Airway epithelial cell (primary cell): Measurements from ENCODE around the gene KIRREL2. TPM values are rescaled to one million over a fixed set of nuclear protein-coding genes. Genes with fewer than 3 reads are reported as not detected.

Source experiments
- total RNA-seq: library from RNA; depleted of rRNA; stranded (reverse); fragments of >200 nt; gene quantifications from 2 replicates; pipeline ENCODE4 v1.2.3, GENCODE V29; 2015

KIRREL2 gene
- 0.14 TPM in 1 of 2 replicates, not detected in the other for total RNA-seq

DNA sequence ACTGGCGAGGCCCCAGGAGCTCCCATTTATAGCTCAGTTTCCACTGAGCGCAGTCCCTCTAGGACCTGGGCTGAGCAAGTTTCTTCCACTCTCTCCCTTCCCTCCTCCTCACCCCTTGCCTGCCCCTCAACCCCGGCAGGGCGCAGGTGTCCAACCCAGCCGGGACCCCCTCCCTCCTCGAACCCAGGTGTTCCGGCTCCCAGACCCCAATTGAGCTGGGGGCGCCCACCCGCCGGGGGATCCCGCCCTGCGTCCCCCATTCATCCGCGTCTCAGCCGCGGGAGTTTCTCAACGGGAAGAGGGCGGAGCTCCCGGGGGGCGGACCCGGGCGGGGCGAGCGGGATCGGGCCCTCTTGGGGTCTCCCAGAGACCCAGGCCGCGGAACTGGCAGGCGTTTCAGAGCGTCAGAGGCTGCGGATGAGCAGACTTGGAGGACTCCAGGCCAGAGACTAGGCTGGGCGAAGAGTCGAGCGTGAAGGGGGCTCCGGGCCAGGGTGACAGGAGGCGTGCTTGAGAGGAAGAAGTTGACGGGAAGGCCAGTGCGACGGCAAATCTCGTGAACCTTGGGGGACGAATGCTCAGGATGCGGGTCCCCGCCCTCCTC lies at the start of gene KIRREL2:
TSS of gene KIRREL2 (plus strand) at position 366 of the 604 bp plus-strand sequence. CDS start at position 575, 209 bp downstream.

DNA sequence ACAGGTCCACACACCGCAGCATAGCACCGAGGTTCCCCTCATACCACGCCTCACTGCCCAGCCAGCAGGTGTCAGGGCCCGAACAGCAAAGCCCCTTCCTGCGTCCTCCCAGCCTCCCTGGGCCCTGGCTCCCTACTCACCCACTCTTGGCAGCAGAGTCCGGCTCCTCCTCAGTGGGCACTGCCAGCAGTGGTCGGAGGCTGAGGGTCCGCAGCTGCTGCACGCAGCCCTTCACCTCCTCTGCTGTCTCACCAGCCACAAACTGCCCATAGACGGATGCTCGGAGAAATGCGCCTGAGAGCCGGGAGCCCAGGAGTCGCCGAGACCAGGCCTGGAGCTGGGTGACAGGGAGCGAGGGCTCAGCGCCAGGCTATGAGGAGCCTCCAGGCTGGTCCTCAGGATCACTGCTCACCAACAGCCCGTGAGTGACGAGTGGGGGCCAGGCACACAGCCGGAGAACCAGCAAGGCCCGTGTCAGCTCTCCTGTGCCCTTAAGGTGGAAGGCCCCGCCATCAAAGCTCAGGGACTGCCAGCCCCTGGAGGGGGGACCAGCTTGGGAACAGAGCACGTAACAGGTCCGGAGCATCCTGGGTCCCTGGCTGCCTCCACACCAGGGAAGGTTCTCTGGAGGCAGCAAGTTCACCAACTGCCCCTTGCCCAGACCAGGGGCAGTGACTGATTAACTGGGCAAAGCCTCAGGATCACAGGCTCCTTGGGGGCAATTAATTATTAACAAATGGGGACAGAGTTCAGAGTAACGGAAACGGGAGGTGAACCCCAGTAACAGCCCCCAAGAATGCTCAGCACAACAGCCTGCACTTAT lies 44.3 kb upstream of the KIRREL2 start, which contains the start of gene PRODH2:
TSS of gene PRODH2 (minus strand) at position 626 of the 823 bp plus-strand sequence. CDS start at position 586, 40 bp downstream.

DNA sequence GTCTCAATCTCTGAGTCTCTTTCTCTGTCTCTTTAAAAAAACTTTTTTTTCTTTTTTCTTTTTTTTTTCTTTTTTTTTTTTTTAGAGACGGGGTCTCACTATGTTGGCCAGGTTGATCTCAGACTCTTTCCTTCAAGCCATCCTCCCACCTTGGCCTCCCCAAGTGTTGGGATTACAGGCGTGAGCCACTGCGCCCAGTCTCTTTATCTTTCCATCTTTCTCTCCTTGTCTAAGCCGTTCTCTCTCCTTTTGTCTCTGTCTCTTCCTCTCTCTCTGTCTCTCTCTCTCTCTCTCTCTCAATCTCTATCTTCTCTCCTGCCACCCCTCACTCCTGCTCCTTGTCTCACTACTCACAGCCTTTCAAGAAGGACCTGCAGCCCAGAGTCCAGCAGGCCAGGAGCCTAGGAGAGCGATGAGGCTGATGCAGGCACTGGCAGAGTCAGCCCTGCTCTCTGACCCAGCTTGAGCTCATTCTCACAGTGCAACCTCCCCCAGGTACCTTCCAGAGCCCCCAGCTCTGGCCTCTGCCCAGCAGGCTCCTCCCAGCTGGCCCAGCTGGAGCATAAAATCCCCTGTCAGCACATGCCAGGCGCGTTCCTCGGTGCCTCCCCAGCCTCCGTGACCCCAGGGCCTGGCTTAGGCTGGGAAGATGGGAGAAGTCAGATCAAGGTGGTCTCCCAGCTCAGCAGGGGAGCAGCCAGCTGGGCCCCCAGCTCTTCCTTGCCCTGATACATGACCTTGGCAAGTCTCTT lies 4.5 kb upstream of the KIRREL2 start, which contains the start of gene NPHS1:
TSS of gene NPHS1 (minus strand) at position 476 of the 752 bp plus-strand sequence. CDS start 667 bp downstream, outside the sequence.

DNA sequence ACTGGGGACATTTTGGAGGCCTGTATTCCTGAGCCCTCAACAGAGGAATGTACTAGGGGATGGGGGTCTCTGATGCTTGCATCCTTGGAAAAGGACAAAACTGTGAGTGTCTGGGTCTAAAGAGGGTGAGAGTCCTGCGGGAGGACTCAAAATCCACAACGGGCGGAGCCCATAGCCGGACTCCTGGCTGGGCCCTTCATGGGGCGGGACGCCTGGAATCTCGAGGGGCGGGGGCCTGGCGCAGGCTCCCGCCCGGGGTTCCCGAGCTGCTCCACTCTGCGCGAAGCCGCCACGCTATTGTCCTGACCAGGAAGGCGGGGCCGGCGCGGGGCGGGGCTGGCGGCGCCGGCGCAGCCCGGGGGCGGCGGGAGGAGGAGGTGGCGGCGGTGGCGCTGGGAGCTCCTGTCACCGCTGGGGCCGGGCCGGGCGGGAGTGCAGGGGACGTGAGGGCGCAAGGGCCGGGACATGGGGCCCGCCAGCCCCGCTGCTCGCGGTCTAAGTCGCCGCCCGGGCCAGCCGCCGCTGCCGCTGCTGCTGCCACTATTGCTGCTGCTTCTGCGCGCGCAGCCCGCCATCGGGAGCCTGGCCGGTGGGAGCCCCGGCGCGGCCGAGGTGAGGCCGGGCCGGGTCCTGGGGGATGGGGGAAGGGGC lies 11.6 kb downstream of the KIRREL2 start, which contains the start of gene APLP1:
TSS of gene APLP1 (plus strand) at position 403 of the 651 bp plus-strand sequence. CDS start at position 466, 63 bp downstream.

DNA sequence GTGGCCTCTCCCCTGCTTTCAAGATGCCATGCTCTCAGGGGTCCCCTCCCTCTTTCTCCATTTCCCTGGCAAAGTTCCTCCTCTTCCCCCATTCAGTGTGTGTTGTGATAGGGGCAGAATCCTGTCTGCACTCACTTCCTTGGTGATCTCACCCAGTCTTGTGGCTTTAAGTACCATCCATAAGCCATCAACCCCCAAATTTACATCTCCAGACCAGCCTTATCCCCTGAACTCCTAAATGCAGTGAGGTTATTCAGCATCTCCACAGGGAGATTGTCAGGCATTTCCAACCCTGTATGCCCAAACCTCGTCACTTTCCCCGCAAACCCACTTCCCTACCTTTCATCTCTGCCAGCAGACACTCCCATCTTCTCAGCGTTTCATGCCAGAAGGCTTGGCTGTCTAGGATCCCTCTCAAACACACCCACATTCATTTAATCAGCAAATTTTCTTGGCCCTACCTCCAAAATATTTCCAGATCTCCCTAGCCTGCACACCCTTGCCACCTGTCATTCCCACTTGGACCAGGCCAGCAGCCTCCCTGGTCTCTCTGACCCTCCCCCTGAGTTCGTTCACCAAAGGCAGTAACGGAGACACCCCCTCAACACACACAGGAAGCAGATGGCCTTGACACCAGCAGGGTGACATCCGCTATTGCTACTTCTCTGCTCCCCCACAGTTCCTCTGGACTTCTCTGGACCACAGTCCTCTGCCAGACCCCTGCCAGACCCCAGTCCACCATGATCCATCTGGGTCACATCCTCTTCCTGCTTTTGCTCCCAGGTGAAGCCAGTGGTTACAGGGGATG lies 45.3 kb downstream of the KIRREL2 start, which contains the start of gene HCST:
TSS of gene HCST (plus strand) at position 676 of the 808 bp plus-strand sequence. CDS start at position 741, 65 bp downstream.

DNA sequence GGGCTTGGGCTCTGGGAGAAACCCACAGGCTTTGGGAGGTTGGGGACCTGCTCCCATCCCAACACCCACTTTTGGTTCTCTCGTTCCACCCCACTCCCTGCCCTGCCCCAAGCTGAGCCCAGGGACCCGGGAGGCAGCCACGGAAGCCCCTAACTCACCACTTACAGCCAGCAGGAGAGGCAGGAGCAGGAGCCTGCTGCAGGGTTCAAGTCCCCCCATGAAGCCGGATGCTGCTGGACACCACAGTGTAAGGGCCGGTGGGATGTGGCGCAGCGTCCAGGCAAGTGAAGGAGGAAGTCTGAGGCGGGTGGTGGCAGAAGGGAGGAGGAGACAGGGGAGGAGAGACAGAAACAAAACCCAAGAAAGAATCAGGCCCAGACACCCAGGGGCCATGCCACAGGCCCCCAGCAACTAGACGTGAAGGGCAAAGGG lies 51.3 kb downstream of the KIRREL2 start, which contains the start of gene TYROBP:
TSS of gene TYROBP (minus strand) at position 286 of the 432 bp plus-strand sequence. CDS start at position 219, 67 bp downstream.

Other genes starting within 250 kb of the KIRREL2 start
- 10.9 TPM in 2 replicates for gene HAUS5, start 244.2 kb upstream of the KIRREL2 start, total RNA-seq
- gene RBM42, start 227.9 kb upstream of the KIRREL2 start, total RNA-seq, result 103 and 118 TPM in 2 replicates
- gene ETV2, start 215.2 kb upstream of the KIRREL2 start, total RNA-seq, result 0.35 and 0.51 TPM in 2 replicates
- gene COX6B1, start 208.6 kb upstream of the KIRREL2 start, total RNA-seq, result 473 and 703 TPM in 2 replicates
- not detected in 2 replicates for gene UPK1A, start 190.4 kb upstream of the KIRREL2 start, total RNA-seq
- gene ZBTB32, start 152.4 kb upstream of the KIRREL2 start, total RNA-seq, result not detected in 2 replicates
- 16.7 and 19.3 TPM in 2 replicates for gene KMT2B, start 138.9 kb upstream of the KIRREL2 start, total RNA-seq
- gene IGFLR1, start 114.5 kb upstream of the KIRREL2 start, total RNA-seq, result 6.3 and 6.7 TPM in 2 replicates
- 7.9 and 9.1 TPM in 2 replicates for gene U2AF1L4, start 111.5 kb upstream of the KIRREL2 start, total RNA-seq
- 45.9 and 62.3 TPM in 2 replicates for gene PSENEN, start 111.3 kb upstream of the KIRREL2 start, total RNA-seq
- 10.4 and 43.5 TPM in 2 replicates for gene LIN37, start 108.3 kb upstream of the KIRREL2 start, total RNA-seq
- 0.35 TPM in 1 of 2 replicates, not detected in the other for gene HSPB6, start 99.9 kb upstream of the KIRREL2 start, total RNA-seq
- gene PROSER3, start 98.7 kb upstream of the KIRREL2 start, total RNA-seq, result 6.5 and 19.5 TPM in 2 replicates
- 5.6 and 7.5 TPM in 2 replicates for gene ARHGAP33, start 81.3 kb upstream of the KIRREL2 start, total RNA-seq
- not detected in 2 replicates for gene PRODH2, start 44.1 kb upstream of the KIRREL2 start, total RNA-seq
- not detected in 2 replicates for gene NPHS1, start 4.4 kb upstream of the KIRREL2 start, total RNA-seq
- gene APLP1, start 11.7 kb downstream of the KIRREL2 start, total RNA-seq, result 1.9 and 2.8 TPM in 2 replicates
- gene NFKBID, start 43.6 kb downstream of the KIRREL2 start, total RNA-seq, result 4.8 and 21.3 TPM in 2 replicates
- not detected in 2 replicates for gene HCST, start 45.6 kb downstream of the KIRREL2 start, total RNA-seq
- not detected in 2 replicates for gene TYROBP, start 51.4 kb downstream of the KIRREL2 start, total RNA-seq
- 6.5 and 10.8 TPM in 2 replicates for gene LRFN3, start 79.5 kb downstream of the KIRREL2 start, total RNA-seq
- 34.6 and 81.5 TPM in 2 replicates for gene SDHAF1, start 138.3 kb downstream of the KIRREL2 start, total RNA-seq
- 2.9 and 3.9 TPM in 2 replicates for gene SYNE4, start 151.9 kb downstream of the KIRREL2 start, total RNA-seq
- 38.7 and 48.2 TPM in 2 replicates for gene ALKBH6, start 157.3 kb downstream of the KIRREL2 start, total RNA-seq
- 0.19 and 0.28 TPM in 2 replicates for gene CLIP3, start 176.0 kb downstream of the KIRREL2 start, total RNA-seq
- 3.5 and 6.8 TPM in 2 replicates for gene THAP8, start 197.4 kb downstream of the KIRREL2 start, total RNA-seq
- 4.3 and 5.4 TPM in 2 replicates for gene WDR62, start 198.0 kb downstream of the KIRREL2 start, total RNA-seq